WTC11 (cell line): ENCODE results near the gene TMEM86A. TPM values are rescaled to one million over a fixed set of nuclear protein-coding genes. Genes with fewer than 3 reads are reported as not detected.

Experiments used
- ATAC-seq: fragments of 200-7000 bp; cut with Tn5 transposase; 2 replicates; pipeline ENCODE4 v1.10.0; 2021; ENCODE audit warnings: mild to moderate bottlenecking, moderate library complexity
- CTCF ChIA-PET: fragments of 300-600 bp; sonication (Branson Sonifier 250); formaldehyde crosslinking; loops from one replicate; lab custom pipeline; 2021; ENCODE audit warnings: antibody characterized with exemption; lab: Charles Lee
- POLR2A ChIA-PET: fragments of 350-600 bp; sonication (Branson Sonifier 250); formaldehyde crosslinking; loops from one replicate; lab custom pipeline; 2021; ENCODE audit warnings: antibody characterized with exemption; lab: Charles Lee
- DNase-seq: peaks from one replicate; pipeline ENCODE4 v3.0.0; 2021; ENCODE audit warnings: low spot score
- H3K27ac Mint-ChIP-seq: 2 replicates; pipeline ENCODE4 v1.8.0; 2021; ENCODE audit warnings: mixed read lengths
- H3K27me3 Mint-ChIP-seq: 2 replicates; pipeline ENCODE4 v1.8.0; 2021; ENCODE audit warnings: low read depth, mild to moderate bottlenecking, moderate library complexity, mixed read lengths
- H3K36me3 Mint-ChIP-seq: 2 replicates; pipeline ENCODE4 v1.8.0; 2021; ENCODE audit warnings: mixed read lengths
- H3K4me1 Mint-ChIP-seq: 2 replicates; pipeline ENCODE4 v1.8.0; 2022; ENCODE audit warnings: mixed read lengths
- H3K4me3 Mint-ChIP-seq: 2 replicates; pipeline ENCODE4 v1.8.0; 2021; ENCODE audit warnings: mild to moderate bottlenecking, moderate library complexity, mixed read lengths
- H3K9me3 Mint-ChIP-seq: 2 replicates; pipeline ENCODE4 v1.8.0; 2021; ENCODE audit warnings: mixed read lengths
- CBFB ChIP-seq: sonication (generic); formaldehyde crosslinking; IDR thresholded peaks from 2 replicates; pipeline ENCODE4 v1.8.1; 2022; ENCODE audit warnings: mild to moderate bottlenecking, low read depth, missing genetic modification reagents
- ETV6 ChIP-seq: sonication (generic); formaldehyde crosslinking; IDR thresholded peaks from 2 replicates; pipeline ENCODE4 v1.8.1; 2022; ENCODE audit warnings: mild to moderate bottlenecking, missing genetic modification reagents
- GTF2I ChIP-seq: fragments of 250-450 bp; sonication (Bioruptor Pico); conservative IDR thresholded peaks from 2 replicates; pipeline ENCODE4 v1.4.0; 2021; ENCODE audit warnings: mild to moderate bottlenecking
- HMGA2 ChIP-seq: fragments of 250-450 bp; sonication (Bioruptor Pico); IDR thresholded peaks from 2 replicates; pipeline ENCODE4 v1.4.0; 2021; ENCODE audit warnings: mild to moderate bottlenecking, moderate library complexity
- NFYB ChIP-seq: sonication (generic); formaldehyde crosslinking; conservative IDR thresholded peaks from 2 replicates; pipeline ENCODE4 v1.8.0; 2022; ENCODE audit warnings: low read depth, missing genetic modification reagents
- NR2C2 ChIP-seq: sonication (generic); formaldehyde crosslinking; IDR thresholded peaks from 2 replicates; pipeline ENCODE4 v1.8.0; 2022; ENCODE audit warnings: mild to moderate bottlenecking, missing genetic modification reagents
- NR3C1 ChIP-seq: sonication (generic); formaldehyde crosslinking; conservative IDR thresholded peaks from 2 replicates; pipeline ENCODE4 v1.8.1; 2023; ENCODE audit warnings: low read depth, mild to moderate bottlenecking, missing genetic modification reagents
- OVOL2 ChIP-seq: fragments of 250-450 bp; sonication (Bioruptor Pico); IDR thresholded peaks from 2 replicates; pipeline ENCODE4 v1.9.0; 2021; ENCODE audit warnings: mild to moderate bottlenecking, borderline replicate concordance
- SMAD3 ChIP-seq: sonication (generic); formaldehyde crosslinking; IDR thresholded peaks from 2 replicates; pipeline ENCODE4 v1.8.0; 2022; ENCODE audit warnings: missing genetic modification reagents, mild to moderate bottlenecking, borderline replicate concordance
- TEAD1 ChIP-seq: sonication (generic); formaldehyde crosslinking; IDR thresholded peaks from 2 replicates; pipeline ENCODE4 v1.8.0; 2022; ENCODE audit warnings: mild to moderate bottlenecking, missing genetic modification reagents
- ZNF121 ChIP-seq: sonication (generic); formaldehyde crosslinking; IDR thresholded peaks from 2 replicates; pipeline ENCODE4 v1.8.0; 2023; ENCODE audit warnings: missing genetic modification reagents
- ZNF396 ChIP-seq: fragments of 250-450 bp; sonication (Bioruptor Pico); IDR thresholded peaks from 2 replicates; pipeline ENCODE4 v1.8.0; 2021; ENCODE audit warnings: mild to moderate bottlenecking, moderate library complexity, borderline replicate concordance
- total RNA-seq: library from RNA; stranded (reverse); gene quantifications from 3 replicates; pipeline ENCODE4 v1.2.3, GENCODE V29; 2021
- TF ChIP-seq, protein P1 (sequence below): fragments of 250-450 bp; sonication (Bioruptor Pico); IDR thresholded peaks from 2 replicates; pipeline ENCODE4 v1.9.0; 2021; ENCODE audit warnings: mild to moderate bottlenecking
- TF ChIP-seq, protein P2 (sequence below): sonication (generic); formaldehyde crosslinking; conservative IDR thresholded peaks from 2 replicates; pipeline ENCODE4 v1.8.1; 2023; ENCODE audit warnings: mild to moderate bottlenecking, low read depth, missing genetic modification reagents, moderate library complexity
- TF ChIP-seq, protein P3 (sequence below): sonication (generic); formaldehyde crosslinking; IDR thresholded peaks from 2 replicates; pipeline ENCODE4 v1.8.0; 2022; ENCODE audit warnings: mild to moderate bottlenecking, missing genetic modification reagents
- TF ChIP-seq, protein P4 (sequence below): sonication (generic); formaldehyde crosslinking; IDR thresholded peaks from 2 replicates; pipeline ENCODE4 v1.8.1; 2023; ENCODE audit warnings: mild to moderate bottlenecking, missing genetic modification reagents, moderate library complexity
- TF ChIP-seq, protein P5 (sequence below): fragments of 250-450 bp; sonication (Bioruptor Pico); IDR thresholded peaks from 2 replicates; pipeline ENCODE4 v1.9.0; 2021; ENCODE audit warnings: mild to moderate bottlenecking, borderline replicate concordance
- TF ChIP-seq, protein P6 (sequence below): sonication (generic); formaldehyde crosslinking; IDR thresholded peaks from 2 replicates; pipeline ENCODE4 v1.8.1; 2023; ENCODE audit warnings: mild to moderate bottlenecking, missing genetic modification reagents, borderline replicate concordance
- TF ChIP-seq, protein P7 (sequence below): sonication (generic); formaldehyde crosslinking; IDR thresholded peaks from 2 replicates; pipeline ENCODE4 v1.8.1; 2023; ENCODE audit warnings: mild to moderate bottlenecking, moderate library complexity, missing genetic modification reagents

Gene TMEM86A
- total RNA-seq, 1 experiment from 2014 or later: 1.7 TPM

DNA sequence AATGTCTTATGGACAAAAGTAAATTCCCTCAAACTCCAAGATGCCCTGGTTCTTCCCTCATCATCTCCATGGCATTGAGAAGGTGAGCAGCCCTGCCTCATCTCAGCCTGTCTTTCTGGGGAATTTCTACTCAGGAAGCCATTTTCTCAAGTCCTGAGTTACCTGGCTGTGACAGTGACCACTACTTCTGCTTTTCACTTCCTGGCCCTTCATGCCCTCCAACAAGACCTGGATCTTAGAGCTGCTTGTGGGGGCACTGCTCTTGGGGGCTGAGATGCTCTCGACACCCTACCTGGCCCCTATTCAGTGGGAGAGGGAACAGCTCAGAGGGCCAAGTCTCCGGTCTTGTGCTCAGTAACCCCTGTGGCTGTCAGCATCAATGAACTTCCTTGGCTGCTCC lies 32.9 kb downstream of the TMEM86A start:
- TF ChIP-seq, protein P1, sequence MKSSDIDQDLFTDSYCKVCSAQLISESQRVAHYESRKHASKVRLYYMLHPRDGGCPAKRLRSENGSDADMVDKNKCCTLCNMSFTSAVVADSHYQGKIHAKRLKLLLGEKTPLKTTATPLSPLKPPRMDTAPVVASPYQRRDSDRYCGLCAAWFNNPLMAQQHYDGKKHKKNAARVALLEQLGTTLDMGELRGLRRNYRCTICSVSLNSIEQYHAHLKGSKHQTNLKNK: no peak
- TF ChIP-seq, protein P2, sequence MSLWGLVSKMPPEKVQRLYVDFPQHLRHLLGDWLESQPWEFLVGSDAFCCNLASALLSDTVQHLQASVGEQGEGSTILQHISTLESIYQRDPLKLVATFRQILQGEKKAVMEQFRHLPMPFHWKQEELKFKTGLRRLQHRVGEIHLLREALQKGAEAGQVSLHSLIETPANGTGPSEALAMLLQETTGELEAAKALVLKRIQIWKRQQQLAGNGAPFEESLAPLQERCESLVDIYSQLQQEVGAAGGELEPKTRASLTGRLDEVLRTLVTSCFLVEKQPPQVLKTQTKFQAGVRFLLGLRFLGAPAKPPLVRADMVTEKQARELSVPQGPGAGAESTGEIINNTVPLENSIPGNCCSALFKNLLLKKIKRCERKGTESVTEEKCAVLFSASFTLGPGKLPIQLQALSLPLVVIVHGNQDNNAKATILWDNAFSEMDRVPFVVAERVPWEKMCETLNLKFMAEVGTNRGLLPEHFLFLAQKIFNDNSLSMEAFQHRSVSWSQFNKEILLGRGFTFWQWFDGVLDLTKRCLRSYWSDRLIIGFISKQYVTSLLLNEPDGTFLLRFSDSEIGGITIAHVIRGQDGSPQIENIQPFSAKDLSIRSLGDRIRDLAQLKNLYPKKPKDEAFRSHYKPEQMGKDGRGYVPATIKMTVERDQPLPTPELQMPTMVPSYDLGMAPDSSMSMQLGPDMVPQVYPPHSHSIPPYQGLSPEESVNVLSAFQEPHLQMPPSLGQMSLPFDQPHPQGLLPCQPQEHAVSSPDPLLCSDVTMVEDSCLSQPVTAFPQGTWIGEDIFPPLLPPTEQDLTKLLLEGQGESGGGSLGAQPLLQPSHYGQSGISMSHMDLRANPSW (CRISPR knock-in tag): no peak
- TF ChIP-seq, protein P3, sequence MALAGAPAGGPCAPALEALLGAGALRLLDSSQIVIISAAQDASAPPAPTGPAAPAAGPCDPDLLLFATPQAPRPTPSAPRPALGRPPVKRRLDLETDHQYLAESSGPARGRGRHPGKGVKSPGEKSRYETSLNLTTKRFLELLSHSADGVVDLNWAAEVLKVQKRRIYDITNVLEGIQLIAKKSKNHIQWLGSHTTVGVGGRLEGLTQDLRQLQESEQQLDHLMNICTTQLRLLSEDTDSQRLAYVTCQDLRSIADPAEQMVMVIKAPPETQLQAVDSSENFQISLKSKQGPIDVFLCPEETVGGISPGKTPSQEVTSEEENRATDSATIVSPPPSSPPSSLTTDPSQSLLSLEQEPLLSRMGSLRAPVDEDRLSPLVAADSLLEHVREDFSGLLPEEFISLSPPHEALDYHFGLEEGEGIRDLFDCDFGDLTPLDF: no peak
- no peak for TF ChIP-seq ZNF396 (CRISPR knock-in tag)
- no peak for TF ChIP-seq SMAD3 (CRISPR knock-in tag)
- no peak for TF ChIP-seq NR3C1 (CRISPR knock-in tag)
- no peak for TF ChIP-seq ETV6
- TF ChIP-seq NR2C2 (CRISPR knock-in tag): no peak
- no peak for TF ChIP-seq TEAD1 (CRISPR knock-in tag)
- no peak for TF ChIP-seq CBFB (CRISPR knock-in tag)
- TF ChIP-seq, protein P4, sequence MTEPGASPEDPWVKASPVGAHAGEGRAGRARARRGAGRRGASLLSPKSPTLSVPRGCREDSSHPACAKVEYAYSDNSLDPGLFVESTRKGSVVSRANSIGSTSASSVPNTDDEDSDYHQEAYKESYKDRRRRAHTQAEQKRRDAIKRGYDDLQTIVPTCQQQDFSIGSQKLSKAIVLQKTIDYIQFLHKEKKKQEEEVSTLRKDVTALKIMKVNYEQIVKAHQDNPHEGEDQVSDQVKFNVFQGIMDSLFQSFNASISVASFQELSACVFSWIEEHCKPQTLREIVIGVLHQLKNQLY (CRISPR knock-in tag): no peak
- TF ChIP-seq GTF2I (CRISPR knock-in tag): no peak
- no peak for TF ChIP-seq OVOL2
- TF ChIP-seq NFYB (CRISPR knock-in tag): no peak
- TF ChIP-seq ZNF121 (CRISPR knock-in tag): no peak
- TF ChIP-seq, protein P5, sequence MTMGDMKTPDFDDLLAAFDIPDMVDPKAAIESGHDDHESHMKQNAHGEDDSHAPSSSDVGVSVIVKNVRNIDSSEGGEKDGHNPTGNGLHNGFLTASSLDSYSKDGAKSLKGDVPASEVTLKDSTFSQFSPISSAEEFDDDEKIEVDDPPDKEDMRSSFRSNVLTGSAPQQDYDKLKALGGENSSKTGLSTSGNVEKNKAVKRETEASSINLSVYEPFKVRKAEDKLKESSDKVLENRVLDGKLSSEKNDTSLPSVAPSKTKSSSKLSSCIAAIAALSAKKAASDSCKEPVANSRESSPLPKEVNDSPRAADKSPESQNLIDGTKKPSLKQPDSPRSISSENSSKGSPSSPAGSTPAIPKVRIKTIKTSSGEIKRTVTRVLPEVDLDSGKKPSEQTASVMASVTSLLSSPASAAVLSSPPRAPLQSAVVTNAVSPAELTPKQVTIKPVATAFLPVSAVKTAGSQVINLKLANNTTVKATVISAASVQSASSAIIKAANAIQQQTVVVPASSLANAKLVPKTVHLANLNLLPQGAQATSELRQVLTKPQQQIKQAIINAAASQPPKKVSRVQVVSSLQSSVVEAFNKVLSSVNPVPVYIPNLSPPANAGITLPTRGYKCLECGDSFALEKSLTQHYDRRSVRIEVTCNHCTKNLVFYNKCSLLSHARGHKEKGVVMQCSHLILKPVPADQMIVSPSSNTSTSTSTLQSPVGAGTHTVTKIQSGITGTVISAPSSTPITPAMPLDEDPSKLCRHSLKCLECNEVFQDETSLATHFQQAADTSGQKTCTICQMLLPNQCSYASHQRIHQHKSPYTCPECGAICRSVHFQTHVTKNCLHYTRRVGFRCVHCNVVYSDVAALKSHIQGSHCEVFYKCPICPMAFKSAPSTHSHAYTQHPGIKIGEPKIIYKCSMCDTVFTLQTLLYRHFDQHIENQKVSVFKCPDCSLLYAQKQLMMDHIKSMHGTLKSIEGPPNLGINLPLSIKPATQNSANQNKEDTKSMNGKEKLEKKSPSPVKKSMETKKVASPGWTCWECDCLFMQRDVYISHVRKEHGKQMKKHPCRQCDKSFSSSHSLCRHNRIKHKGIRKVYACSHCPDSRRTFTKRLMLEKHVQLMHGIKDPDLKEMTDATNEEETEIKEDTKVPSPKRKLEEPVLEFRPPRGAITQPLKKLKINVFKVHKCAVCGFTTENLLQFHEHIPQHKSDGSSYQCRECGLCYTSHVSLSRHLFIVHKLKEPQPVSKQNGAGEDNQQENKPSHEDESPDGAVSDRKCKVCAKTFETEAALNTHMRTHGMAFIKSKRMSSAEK (CRISPR knock-in tag): no peak
- no peak for TF ChIP-seq HMGA2 (CRISPR knock-in tag)
- TF ChIP-seq, protein P6, sequence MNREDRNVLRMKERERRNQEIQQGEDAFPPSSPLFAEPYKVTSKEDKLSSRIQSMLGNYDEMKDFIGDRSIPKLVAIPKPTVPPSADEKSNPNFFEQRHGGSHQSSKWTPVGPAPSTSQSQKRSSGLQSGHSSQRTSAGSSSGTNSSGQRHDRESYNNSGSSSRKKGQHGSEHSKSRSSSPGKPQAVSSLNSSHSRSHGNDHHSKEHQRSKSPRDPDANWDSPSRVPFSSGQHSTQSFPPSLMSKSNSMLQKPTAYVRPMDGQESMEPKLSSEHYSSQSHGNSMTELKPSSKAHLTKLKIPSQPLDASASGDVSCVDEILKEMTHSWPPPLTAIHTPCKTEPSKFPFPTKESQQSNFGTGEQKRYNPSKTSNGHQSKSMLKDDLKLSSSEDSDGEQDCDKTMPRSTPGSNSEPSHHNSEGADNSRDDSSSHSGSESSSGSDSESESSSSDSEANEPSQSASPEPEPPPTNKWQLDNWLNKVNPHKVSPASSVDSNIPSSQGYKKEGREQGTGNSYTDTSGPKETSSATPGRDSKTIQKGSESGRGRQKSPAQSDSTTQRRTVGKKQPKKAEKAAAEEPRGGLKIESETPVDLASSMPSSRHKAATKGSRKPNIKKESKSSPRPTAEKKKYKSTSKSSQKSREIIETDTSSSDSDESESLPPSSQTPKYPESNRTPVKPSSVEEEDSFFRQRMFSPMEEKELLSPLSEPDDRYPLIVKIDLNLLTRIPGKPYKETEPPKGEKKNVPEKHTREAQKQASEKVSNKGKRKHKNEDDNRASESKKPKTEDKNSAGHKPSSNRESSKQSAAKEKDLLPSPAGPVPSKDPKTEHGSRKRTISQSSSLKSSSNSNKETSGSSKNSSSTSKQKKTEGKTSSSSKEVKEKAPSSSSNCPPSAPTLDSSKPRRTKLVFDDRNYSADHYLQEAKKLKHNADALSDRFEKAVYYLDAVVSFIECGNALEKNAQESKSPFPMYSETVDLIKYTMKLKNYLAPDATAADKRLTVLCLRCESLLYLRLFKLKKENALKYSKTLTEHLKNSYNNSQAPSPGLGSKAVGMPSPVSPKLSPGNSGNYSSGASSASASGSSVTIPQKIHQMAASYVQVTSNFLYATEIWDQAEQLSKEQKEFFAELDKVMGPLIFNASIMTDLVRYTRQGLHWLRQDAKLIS: no peak
- TF ChIP-seq, protein P7, sequence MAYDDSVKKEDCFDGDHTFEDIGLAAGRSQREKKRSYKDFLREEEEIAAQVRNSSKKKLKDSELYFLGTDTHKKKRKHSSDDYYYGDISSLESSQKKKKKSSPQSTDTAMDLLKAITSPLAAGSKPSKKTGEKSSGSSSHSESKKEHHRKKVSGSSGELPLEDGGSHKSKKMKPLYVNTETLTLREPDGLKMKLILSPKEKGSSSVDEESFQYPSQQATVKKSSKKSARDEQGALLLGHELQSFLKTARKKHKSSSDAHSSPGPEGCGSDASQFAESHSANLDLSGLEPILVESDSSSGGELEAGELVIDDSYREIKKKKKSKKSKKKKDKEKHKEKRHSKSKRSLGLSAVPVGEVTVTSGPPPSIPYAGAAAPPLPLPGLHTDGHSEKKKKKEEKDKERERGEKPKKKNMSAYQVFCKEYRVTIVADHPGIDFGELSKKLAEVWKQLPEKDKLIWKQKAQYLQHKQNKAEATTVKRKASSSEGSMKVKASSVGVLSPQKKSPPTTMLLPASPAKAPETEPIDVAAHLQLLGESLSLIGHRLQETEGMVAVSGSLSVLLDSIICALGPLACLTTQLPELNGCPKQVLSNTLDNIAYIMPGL (CRISPR knock-in tag): no peak
- TF ChIP-seq, all 79 proteins: peak for 0
- Mint-ChIP-seq H3K9me3 (no peaks in the 10 kb centered on the region), H3K36me3 (no peaks in the 10 kb centered on the region), H3K4me1 (peaks cover 11% of the 10 kb centered on the region), H3K27ac (no peak overlapping the region), H3K4me3 (no peak overlapping the region), H3K27me3 (no peaks in the 10 kb centered on the region)
- ChIA-PET POLR2A (no interaction called here), CTCF (interaction anchor here (0.8 to 3.3 kb wide), 12 partner anchors 10 to 205 kb away, joined by 3 to 28 read pairs (median 5); partner anchors contain the start of gene TSG101)
- DNase-seq: no peak
- no peak for ATAC-seq
